GM21528 (cell line): ENCODE measurements around the gene PPP1R12A.
A peak's percentile ranks its signal among the peaks of the same experiment; 100 is the strongest.
"Not testable (repeated sequence)": the region's sequence is repeated elsewhere in the genome, so short reads cannot be mapped to it uniquely, and the experiment has no call there.

Source experiments
- ATAC-seq: cut with Tn5 transposase; IDR thresholded peaks from one replicate; pipeline ENCODE4 v1.9.1; 2021; ENCODE audit warnings: mild to moderate bottlenecking, moderate library complexity; ENCODE audit not compliant: unreplicated experiment, low FRiP score

Gene PPP1R12A

GRCh38 chr12:79935021-79935623, at the start of gene PPP1R12A:
Gene PPP1R12A, minus strand, starts transcription at chr12:79935097. Its CDS starts 166 bp downstream, at chr12:79934931.
- peak; percentile 88 for ATAC-seq

DNA sequence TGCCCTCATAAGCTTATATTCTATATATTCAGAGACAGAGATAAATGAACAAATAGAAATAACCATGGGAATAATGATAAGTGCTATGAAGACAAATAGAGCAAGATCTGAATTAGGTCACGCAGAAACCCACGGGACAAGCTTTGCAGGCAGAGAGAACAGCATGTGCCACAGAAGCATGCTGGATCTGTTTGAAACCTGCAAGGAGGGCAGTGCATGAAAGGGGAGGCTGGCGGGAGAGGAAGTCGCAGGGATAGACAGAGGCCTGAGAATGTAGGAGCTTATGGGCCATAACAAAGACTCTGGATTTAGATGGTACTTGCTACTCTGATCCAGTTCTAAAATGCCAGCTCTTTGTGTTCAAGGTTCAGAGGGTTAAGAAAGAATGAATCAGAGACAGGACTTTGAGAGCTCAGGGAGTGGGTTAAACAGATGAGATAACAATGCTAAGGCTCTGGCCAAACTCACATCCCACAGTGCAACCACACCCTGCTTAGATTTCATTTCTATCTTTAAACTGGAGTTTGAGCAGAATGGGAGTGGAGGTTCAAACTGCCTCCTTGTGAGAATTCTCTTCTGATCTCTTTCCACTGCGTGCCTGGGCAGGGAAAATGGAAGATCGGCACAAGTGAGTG, 49.2 kb upstream of the PPP1R12A start:
- no peak for ATAC-seq

- ATAC-seq: no peak
Observed at GRCh38 chr12:79983492-79983891, 48.6 kb upstream of the PPP1R12A start.

GRCh38 chr12:79982086-79983062, 47.5 kb upstream of the PPP1R12A start:
- ATAC-seq: no peak

DNA sequence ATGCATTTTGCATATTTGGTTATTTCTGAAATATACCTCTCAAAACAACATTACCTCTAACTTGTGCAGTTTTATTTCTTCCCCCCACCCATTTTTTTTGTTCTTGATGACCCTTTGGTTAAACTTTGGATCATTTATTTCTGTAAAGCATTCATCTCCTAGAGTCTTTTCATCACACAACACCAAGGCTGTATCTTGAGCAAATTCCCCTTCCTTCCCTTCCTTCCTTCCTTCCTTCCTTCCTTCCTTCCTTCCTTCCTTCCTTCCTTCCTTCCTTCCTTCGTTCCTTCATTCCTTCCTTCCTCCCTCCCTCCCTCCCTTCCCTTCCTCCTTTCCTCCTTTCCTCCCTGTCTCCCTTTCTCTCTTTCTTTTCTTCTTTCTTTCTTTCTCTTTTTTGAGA, 43.8 kb upstream of the PPP1R12A start:
- no peak for ATAC-seq

- ATAC-seq: not testable (repeated sequence)
Observed at GRCh38 chr12:79977856-79978460, 43.1 kb upstream of the PPP1R12A start.

- no peak for ATAC-seq
Observed at GRCh38 chr12:79975143-79975542, 40.2 kb upstream of the PPP1R12A start.

DNA sequence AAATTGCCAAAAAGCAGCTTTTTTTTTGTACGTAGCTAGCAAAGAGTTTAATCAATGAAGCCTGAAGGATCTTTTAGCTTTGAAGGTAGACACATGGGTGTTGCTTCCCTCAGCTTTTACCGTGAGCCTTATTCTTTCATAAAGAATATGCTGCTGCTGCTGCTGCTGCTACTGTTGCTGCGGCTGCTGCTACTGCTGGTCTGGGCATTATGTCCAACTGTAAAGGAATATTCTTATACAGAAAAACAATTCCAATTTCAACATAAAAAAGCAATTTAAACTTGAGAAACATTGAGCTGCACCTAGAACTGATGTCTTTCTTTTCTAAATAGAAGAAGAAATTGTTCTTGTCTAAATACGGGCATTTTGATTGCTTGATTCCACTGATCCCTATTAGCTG, 38.9 kb upstream of the PPP1R12A start:
- ATAC-seq: no peak

DNA sequence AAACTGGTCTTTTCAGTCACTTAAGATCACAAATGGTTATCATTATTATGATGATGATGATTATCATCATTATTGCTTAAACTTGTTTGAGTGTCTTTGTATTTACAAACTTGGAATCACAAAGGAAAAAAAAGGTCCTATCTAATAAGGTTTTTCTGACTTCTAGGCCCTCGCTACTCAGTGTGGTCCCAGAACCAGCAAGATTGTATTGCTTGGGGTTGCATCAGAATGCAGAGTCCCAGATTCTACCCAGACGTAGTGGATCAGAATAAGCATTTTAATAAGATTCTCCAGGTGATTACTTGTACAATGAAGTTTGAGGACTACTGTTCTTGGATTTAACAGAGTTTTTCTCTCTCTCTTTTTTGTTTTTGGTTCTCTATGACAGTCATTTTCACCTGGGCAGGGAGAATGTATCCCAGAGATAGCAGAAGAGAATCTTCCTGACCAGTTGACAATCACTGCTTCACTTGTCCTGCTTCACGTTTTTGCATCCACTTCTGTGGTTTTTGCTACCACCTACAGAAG, 29.3 kb upstream of the PPP1R12A start:
- ATAC-seq: no peak

GRCh38 chr12:79961411-79961810, 26.5 kb upstream of the PPP1R12A start:
- no peak for ATAC-seq

DNA sequence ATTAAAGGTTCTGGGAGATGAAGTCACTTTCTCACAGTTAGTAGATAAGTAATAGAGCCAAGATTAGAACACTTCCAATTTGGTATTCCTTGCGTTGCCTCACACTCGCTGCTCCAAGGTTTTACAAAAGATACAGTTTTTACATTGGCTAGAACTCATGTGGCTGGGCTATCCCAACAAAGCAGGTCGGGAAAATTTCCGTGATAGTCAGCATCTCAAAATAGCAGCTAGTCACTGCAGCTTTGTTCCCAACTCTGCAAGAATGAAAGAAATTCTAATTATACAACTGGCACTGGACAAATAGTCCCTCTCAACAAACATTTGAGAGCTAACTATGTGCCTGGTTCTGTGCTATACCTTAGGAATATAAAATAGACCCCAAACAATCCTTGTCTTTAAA, 24.6 kb upstream of the PPP1R12A start:
- no peak for ATAC-seq

GRCh38 chr12:79956896-79957295, 22.0 kb upstream of the PPP1R12A start:
- no peak for ATAC-seq

DNA sequence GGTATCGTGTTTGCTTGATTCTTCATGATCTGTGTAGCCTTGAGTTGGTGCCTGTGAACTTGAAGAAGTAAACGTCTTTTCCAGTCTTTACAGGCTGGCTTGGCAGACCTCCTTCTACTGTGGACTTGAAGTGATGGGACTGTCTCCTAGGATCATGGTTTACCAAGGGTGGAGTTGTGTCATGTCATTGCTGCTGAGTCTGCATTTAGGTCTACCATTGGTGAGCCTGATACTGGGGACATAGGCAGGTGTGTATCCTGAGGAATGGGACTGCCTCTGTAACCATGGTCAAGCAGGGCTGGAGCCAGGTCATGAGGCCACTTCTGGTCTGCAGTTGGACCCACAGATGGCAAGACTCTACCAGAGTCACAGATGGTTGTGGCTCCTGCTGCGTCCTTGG, 20.7 kb upstream of the PPP1R12A start:
- no peak for ATAC-seq

GRCh38 chr12:79954037-79954610, 19.2 kb upstream of the PPP1R12A start:
- no peak for ATAC-seq

- ATAC-seq: no peak
Observed at GRCh38 chr12:79949098-79949497, 14.2 kb upstream of the PPP1R12A start.

DNA sequence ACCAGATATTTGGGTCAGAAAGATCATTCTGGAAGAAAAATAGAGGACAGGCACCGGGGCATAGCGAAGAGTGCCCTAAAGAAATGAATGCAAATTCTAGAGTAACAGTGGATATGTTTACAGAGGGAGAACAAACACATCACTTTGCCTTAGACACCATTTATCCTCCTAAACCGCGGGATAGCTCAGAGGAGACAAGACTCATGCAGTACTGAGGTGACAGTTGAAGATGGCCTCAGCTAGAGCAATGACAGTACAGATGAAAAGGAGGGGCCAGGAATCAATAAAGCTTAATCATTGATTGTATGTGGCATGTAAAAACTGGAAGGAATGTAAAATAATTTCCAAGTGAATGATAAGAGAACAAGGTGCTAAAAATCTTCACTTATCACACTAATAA, 10.5 kb upstream of the PPP1R12A start:
- ATAC-seq: no peak

DNA sequence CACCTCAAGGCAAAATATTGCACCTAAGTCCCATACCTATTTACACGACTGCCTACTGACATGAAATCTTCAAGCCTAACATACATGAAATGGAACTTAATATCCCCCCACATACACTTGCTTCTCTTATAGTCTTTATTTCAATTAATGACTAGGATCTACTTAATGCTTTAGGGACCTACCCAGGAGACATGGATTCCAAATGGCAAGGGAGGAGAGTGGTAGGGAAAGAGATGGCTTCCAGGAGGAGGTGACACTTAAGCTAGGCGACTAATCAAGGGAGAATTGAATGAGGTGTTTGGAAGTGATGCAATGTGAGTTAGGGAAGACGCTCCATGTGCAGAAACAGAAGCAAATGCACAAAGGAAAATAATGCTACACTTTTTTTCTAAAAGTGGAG, 9.7 kb upstream of the PPP1R12A start:
- no peak for ATAC-seq

DNA sequence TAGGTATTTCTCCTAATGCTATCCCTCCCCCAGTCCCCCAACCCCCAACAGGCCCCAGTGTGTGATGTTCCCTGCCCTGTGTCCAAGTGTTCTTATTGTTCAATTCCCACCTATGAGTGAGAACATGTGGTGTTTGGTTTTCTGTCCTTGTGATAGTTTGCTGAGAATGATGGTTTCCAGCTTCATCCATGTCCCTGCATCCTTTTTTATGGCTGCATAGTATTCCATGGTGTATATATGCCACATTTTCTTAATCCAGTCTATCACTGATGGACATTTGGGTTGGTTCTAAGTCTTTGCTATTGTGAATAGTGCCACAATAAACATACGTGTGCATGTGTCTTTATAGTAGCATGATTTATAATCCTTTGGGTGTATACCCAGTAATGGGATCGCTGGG, 7.9 kb upstream of the PPP1R12A start:
- ATAC-seq: not testable (repeated sequence)

DNA sequence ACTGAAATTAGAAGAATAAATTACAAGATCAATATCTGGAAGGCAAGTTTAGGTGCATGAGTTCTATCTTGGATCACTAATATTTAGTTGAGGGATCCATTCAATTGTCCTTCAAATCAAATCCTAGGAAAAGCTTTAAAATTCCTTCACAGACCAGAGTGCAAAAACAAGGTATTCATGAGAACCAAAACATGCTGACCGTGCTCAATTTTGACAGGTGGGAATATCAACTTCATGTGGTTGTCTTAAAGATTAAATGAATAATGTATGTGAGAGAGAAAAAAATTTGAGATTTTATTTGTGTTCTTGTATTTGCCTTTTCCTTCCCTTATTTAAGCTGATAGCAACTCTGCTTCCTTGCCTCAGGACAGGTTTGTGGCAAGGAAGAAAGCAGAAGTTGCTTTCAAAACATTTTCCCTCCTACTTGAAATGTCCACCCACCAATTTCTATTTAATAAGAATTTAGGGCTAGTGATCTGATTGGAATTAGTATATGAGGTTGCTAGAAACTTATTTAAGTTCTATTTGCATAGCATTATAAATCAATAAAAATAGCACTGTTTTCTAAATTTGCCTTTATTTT, 4.9 kb upstream of the PPP1R12A start:
- no peak for ATAC-seq

DNA sequence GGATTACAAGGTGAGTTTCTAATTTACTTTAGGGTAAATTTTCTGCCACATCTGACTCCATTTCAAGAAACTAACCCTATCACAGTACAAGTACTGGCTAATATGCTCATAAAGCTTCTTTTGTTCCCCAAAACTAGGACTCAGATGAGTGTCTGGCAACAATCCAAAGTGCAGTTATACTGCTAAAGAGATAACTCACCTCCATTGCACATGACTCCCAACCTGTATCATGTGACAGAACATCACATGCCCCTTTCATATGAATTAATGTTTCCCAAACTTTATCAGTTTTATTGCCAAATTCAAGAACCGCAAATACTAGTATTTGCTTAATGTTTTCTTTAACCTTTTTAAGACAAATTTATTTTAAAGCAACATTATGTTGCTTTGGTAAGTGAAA, 3.9 kb upstream of the PPP1R12A start:
- no peak for ATAC-seq
